HepG2 (cell line): ENCODE data around the gene RRAS. TPM values are rescaled to one million over a fixed set of nuclear protein-coding genes. Genes with fewer than 3 reads are reported as not detected.

ENCODE experiments used
- AHR ChIP-seq: IDR thresholded peaks from 2 replicates; pipeline ENCODE4 v1.6.1; 2018; ENCODE audit warnings: missing genetic modification reagents, missing compliant biosample characterization
- CREB3 ChIP-seq: sonication (generic); formaldehyde crosslinking; IDR thresholded peaks from 2 replicates; pipeline ENCODE4 v1.5.0; 2020; ENCODE audit warnings: missing genetic modification reagents
- FOXP1 ChIP-seq, 2 experiments: fragments of 450-650 bp in 1 of 2; IDR thresholded peaks; 2 replicates each; pipeline ENCODE4 v1.6.1; 2017 to 2018; ENCODE audit warnings: antibody characterized with exemption in 1 of 2
- HNRNPL ChIP-seq: fragments of 200-400 bp; formaldehyde crosslinking; IDR thresholded peaks from 2 replicates; pipeline ENCODE4 v1.6.1; 2017; ENCODE audit warnings: mild to moderate bottlenecking, low read depth, low read length
- IKZF1 ChIP-seq: fragments of 450-650 bp; IDR thresholded peaks from 2 replicates; pipeline ENCODE4 v1.7.1; 2016
- MLLT10 ChIP-seq: sonication (generic); formaldehyde crosslinking; IDR thresholded peaks from 2 replicates; pipeline ENCODE4 v1.4.0; 2020; ENCODE audit warnings: missing genetic modification reagents
- NBN ChIP-seq: fragments of 450-650 bp; conservative IDR thresholded peaks from 2 replicates; pipeline ENCODE4 v1.6.1; 2017
- PHF20 ChIP-seq: sonication (generic); formaldehyde crosslinking; IDR thresholded peaks from 2 replicates; pipeline ENCODE4 v1.5.0; 2020; ENCODE audit warnings: mild to moderate bottlenecking, missing genetic modification reagents
- SIX4 ChIP-seq: sonication (generic); formaldehyde crosslinking; IDR thresholded peaks from 2 replicates; pipeline ENCODE4 v1.4.0; 2020; ENCODE audit warnings: missing genetic modification reagents
- SRSF9 ChIP-seq: fragments of 200-400 bp; formaldehyde crosslinking; IDR thresholded peaks from 2 replicates; pipeline ENCODE4 v1.6.1; 2018; ENCODE audit warnings: borderline replicate concordance, mild to moderate bottlenecking, low read depth, low read length; ENCODE audit not compliant: insufficient read depth, poor library complexity, severe bottlenecking
- TBL1XR1 ChIP-seq: fragments of 150-350 bp; IDR thresholded peaks from 2 replicates; pipeline ENCODE4 v1.6.1; 2014; ENCODE audit warnings: borderline replicate concordance, low read length; ENCODE audit not compliant: partially characterized antibody
- THRA ChIP-seq: sonication (generic); formaldehyde crosslinking; IDR thresholded peaks from 2 replicates; pipeline ENCODE4 v1.4.0; 2020; ENCODE audit warnings: missing genetic modification reagents, borderline replicate concordance
- USF2 ChIP-seq, 2 experiments: sonication (generic) in 1 of 2; formaldehyde crosslinking in 1 of 2; IDR thresholded peaks; 2 replicates each; pipeline versions ENCODE4 v1.5.1 to v1.6.1; 2011 to 2020; ENCODE audit warnings: borderline replicate concordance in 1 of 2, low read depth in 1 of 2, low read length in 1 of 2, mild to moderate bottlenecking in 1 of 2, missing genetic modification reagents in 1 of 2, moderate library complexity in 1 of 2
- ZBTB34 ChIP-seq: sonication (generic); formaldehyde crosslinking; IDR thresholded peaks from 2 replicates; pipeline ENCODE4 v1.8.0; 2022; ENCODE audit warnings: mild to moderate bottlenecking, missing genetic modification reagents
- ZNF343 ChIP-seq: sonication (generic); formaldehyde crosslinking; IDR thresholded peaks from 2 replicates; pipeline ENCODE4 v1.4.0; 2020; ENCODE audit warnings: mild to moderate bottlenecking, missing genetic modification reagents
- ZNF354B ChIP-seq: sonication (generic); formaldehyde crosslinking; IDR thresholded peaks from 2 replicates; pipeline ENCODE4 v1.8.0; 2022; ENCODE audit warnings: mild to moderate bottlenecking, missing genetic modification reagents
- ZNF687 ChIP-seq: sonication (generic); formaldehyde crosslinking; IDR thresholded peaks from 2 replicates; pipeline ENCODE4 v1.5.1; 2020; ENCODE audit warnings: mild to moderate bottlenecking, missing genetic modification reagents, moderate library complexity
- ZSCAN30 ChIP-seq: sonication (generic); formaldehyde crosslinking; IDR thresholded peaks from 2 replicates; pipeline ENCODE4 v1.5.0; 2020; ENCODE audit warnings: mild to moderate bottlenecking, missing genetic modification reagents
- polyA plus RNA-seq, 8 experiments: library from polyadenylated mRNA; depleted of rRNA in 3 of 8; stranded (reverse) in 7 of 8; unstranded in 1 of 8; fragments of >200 nt; fragmentation: Illumina TruSeq in 4 of 8; extraction: Trizol in 4 of 8; gene quantifications; 2 replicates each; pipeline versions ENCODE4 v1.2.1 to v1.2.3, GENCODE V29; 2011 to 2016; ENCODE audit warnings: low read depth in 4 of 8, missing spikeins in 1 of 8, mixed read lengths in 1 of 8; ENCODE audit not compliant: insufficient read depth in 1 of 8
- total RNA-seq, 5 experiments: library from RNA; depleted of rRNA; stranded (reverse); fragments of >200 nt; fragmentation: Illumina TruSeq; extraction: Trizol; gene quantifications; 2 replicates each; pipeline ENCODE4 v1.2.3, GENCODE V29; 2016; ENCODE audit warnings: low read depth in 1 of 5

RRAS gene
- total and polyA plus RNA-seq, 2 of the 13 experiments (the other 11 are each of a cell fraction or from before 2014, with no cell fraction given), result 1.5 to 12.0 TPM

- TF ChIP-seq THRA, result peak; percentile 47; the same call in 1 of the 2 replicates
- TF ChIP-seq SRSF9, result no peak
- no peak for TF ChIP-seq TBL1XR1
- no peak for TF ChIP-seq CREB3 (CRISPR knock-in tag)
- peak; percentile 20 for TF ChIP-seq PHF20 (CRISPR knock-in tag)
- no peak for TF ChIP-seq ZNF343 (CRISPR knock-in tag)
- TF ChIP-seq ZBTB34, result 0 out of 2 replicates have a peak, but pooled peaks have one; percentile 67
- no peak for TF ChIP-seq ZNF354B (CRISPR knock-in tag)
- no peak for TF ChIP-seq IKZF1
- TF ChIP-seq FOXP1 (IDR thresholded peaks at IDR 0.05), result no peak
- no peak for TF ChIP-seq FOXP1 (CRISPR knock-in tag; IDR thresholded peaks at IDR 0.05)
- no peak for TF ChIP-seq SIX4 (CRISPR knock-in tag)
- TF ChIP-seq ZNF687 (CRISPR knock-in tag), result peak; percentile 83
- TF ChIP-seq MLLT10 (CRISPR knock-in tag), result no peak
- TF ChIP-seq NBN, result no peak
- TF ChIP-seq AHR (CRISPR knock-in tag), result peak; percentile 58; the same call in 1 of the 2 replicates
- no peak for TF ChIP-seq USF2 (IDR thresholded peaks at IDR 0.05; ENCODE audit: low read depth, low read length)
- no peak for TF ChIP-seq USF2 (CRISPR knock-in tag; IDR thresholded peaks at IDR 0.05; ENCODE audit: borderline replicate concordance)
- TF ChIP-seq ZSCAN30 (CRISPR knock-in tag), result no peak
- TF ChIP-seq HNRNPL, result peak; percentile 83; the same call in 1 of the 2 replicates
Measured at GRCh38 chr19:49590071-49590970, 49.6 kb downstream of the RRAS start (continued).
